GM10266 (cell line): Measurements from ENCODE around the gene SLC25A33.
"Not testable (repeated sequence)": the region's sequence is repeated elsewhere in the genome, so short reads cannot be mapped to it uniquely, and the experiment has no call there.

Experiments
- DNase-seq: peaks from one replicate; pipeline ENCODE4 v3.0.0; 2012; ENCODE audit errors: extremely low spot score
- CTCF ChIP-seq: IDR thresholded peaks from 2 replicates; pipeline ENCODE4 v1.5.1; 2012; ENCODE audit warnings: mild to moderate bottlenecking, low read depth; ENCODE audit not compliant: control insufficient read depth, insufficient read depth; ENCODE audit errors: missing control alignments

Gene SLC25A33

GRCh38 chr1:9618909-9619679, 79.8 kb downstream of the SLC25A33 start:
- TF ChIP-seq CTCF, result no peak
- DNase-seq, result no peak

GRCh38 chr1:9621032-9621431, 81.8 kb downstream of the SLC25A33 start:
- no peak for DNase-seq
- no peak for TF ChIP-seq CTCF

GRCh38 chr1:9624081-9624480, 84.8 kb downstream of the SLC25A33 start:
- no peak for TF ChIP-seq CTCF
- no peak for DNase-seq

- not testable (repeated sequence) for DNase-seq
Observed at GRCh38 chr1:9625030-9625429, 85.8 kb downstream of the SLC25A33 start.

GRCh38 chr1:9626201-9626608, 86.9 kb downstream of the SLC25A33 start:
- no peak for TF ChIP-seq CTCF
- DNase-seq, result peak; percentile 77

- DNase-seq, result peak; percentile 82
- TF ChIP-seq CTCF, result no peak
Observed at GRCh38 chr1:9628541-9629444, 89.5 kb downstream of the SLC25A33 start.

GRCh38 chr1:9629445-9630201, 90.4 kb downstream of the SLC25A33 start:
- DNase-seq, result peak; percentile 77
- no peak for TF ChIP-seq CTCF
